Esophagus squamous epithelium (tissue), 4 donors: ENCODE results near the gene FNDC3B.

ENCODE experiments used
- POLR2A ChIP-seq, 4 donors: fragments of 450-650 bp; IDR thresholded peaks; one replicate each; pipeline ENCODE4 v1.6.1; 2017; ENCODE audit warnings: antibody characterized with exemption in 4 of 4, mild to moderate bottlenecking in 4 of 4, moderate library complexity in 3 of 4
- TF ChIP-seq, protein P1 (sequence below), 6 experiments: fragments of 450-650 bp in 4 of 6; fragments of 200-600 bp in 2 of 6; sonication (generic) in 2 of 6; IDR thresholded peaks; one replicate each; pipeline ENCODE4 v1.5.1; 2016 to 2019; ENCODE audit warnings: antibody characterized with exemption in 6 of 6, mild to moderate bottlenecking in 4 of 6, moderate library complexity in 4 of 6

DNA sequence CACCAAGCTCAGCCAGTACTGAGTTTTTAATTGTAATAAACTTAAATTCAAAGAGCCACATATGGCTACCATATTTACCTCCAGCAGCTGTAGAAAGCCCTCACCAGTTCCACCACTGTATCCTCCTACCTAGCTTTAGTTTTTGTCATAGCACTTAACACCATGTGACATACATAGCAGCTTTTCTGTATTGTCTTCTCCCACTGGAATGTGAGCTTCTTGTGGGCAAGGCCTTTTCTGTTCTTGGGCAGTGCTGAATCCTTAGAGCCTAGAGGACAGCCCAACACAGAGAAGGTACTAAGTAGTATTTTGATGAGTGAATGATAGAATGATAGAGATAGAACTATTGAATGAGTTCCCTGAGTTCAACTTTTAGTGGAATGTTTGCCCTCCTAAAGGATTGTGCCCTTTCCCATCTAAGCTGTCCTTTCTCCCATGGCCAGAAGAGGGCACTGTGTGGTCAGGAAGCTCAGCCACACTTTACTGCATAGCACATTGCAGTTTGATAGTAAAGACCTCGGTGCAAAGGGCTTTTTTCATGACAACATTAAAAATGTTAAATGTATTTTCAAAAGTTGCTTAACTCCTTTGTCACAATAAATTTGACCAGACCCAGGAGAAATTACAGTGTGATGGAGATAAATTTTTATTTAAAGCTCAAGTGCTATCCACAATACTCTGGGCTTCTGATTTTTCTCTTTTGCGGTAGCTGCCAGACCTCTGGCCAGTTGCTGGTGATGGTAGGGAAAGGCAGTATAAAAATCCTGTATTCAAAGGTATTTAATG lies 293.1 kb downstream of the FNDC3B start:
- TF ChIP-seq, protein P1, sequence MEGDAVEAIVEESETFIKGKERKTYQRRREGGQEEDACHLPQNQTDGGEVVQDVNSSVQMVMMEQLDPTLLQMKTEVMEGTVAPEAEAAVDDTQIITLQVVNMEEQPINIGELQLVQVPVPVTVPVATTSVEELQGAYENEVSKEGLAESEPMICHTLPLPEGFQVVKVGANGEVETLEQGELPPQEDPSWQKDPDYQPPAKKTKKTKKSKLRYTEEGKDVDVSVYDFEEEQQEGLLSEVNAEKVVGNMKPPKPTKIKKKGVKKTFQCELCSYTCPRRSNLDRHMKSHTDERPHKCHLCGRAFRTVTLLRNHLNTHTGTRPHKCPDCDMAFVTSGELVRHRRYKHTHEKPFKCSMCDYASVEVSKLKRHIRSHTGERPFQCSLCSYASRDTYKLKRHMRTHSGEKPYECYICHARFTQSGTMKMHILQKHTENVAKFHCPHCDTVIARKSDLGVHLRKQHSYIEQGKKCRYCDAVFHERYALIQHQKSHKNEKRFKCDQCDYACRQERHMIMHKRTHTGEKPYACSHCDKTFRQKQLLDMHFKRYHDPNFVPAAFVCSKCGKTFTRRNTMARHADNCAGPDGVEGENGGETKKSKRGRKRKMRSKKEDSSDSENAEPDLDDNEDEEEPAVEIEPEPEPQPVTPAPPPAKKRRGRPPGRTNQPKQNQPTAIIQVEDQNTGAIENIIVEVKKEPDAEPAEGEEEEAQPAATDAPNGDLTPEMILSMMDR (IDR thresholded peaks at IDR 0.05), result peak; percentile 51 to 88 (median 86)
- TF ChIP-seq POLR2A (IDR thresholded peaks at IDR 0.05), result no peak
